H1 (cell line): ENCODE data around the gene CYP4A22. TPM values are rescaled to one million over a fixed set of nuclear protein-coding genes. Genes with fewer than 3 reads are reported as not detected.

Experiments used
- CTCF ChIA-PET: fragments of 300-600 bp; sonication (Branson Sonifier 250); formaldehyde crosslinking; loops from one replicate; lab custom pipeline; 2021; ENCODE audit not compliant: partially characterized antibody; lab: Charles Lee
- POLR2A ChIA-PET: fragments of 300-600 bp; sonication (Branson Sonifier 250); formaldehyde crosslinking; loops from one replicate; lab custom pipeline; 2021; ENCODE audit warnings: inconsistent platforms; ENCODE audit not compliant: partially characterized antibody; lab: Charles Lee
- DNase-seq, 2 experiments: peaks; one replicate each; pipeline versions ENCODE4 v3.0.0 to v3.0.0-alpha.2; 2010 to 2022; ENCODE audit warnings: low spot score in 2 of 2, low read depth in 1 of 2, mixed read lengths in 1 of 2
- FAIRE-seq: peaks from 2 replicates; lab custom pipeline; 2011; peaks lifted over from hg19 to GRCh38; lab: Jason Lieb, UNC
- H2AFZ ChIP-seq: 2 replicates; pipeline ENCODE4 v1.8.1; 2012; ENCODE audit warnings: low read length, inconsistent platforms
- H2AK5ac ChIP-seq: 2 replicates; pipeline ENCODE4 v1.6.1; 2013; ENCODE audit warnings: low read depth, low read length
- H2BK120ac ChIP-seq: replicated peaks from 2 replicates; pipeline ENCODE3; 2013; ENCODE audit warnings: low read depth, low read length, inconsistent platforms
- H2BK12ac ChIP-seq: 2 replicates; pipeline ENCODE4 v1.6.1; 2013; ENCODE audit warnings: low read depth, low read length
- H2BK15ac ChIP-seq: 2 replicates; pipeline ENCODE4 v1.6.1; 2013; ENCODE audit warnings: low read length
- H2BK20ac ChIP-seq: 2 replicates; pipeline ENCODE4 v1.6.1; 2013; ENCODE audit warnings: low read length
- H2BK5ac ChIP-seq: 2 replicates; pipeline ENCODE4 v1.6.1; 2013; ENCODE audit warnings: low read depth, low read length
- H3K14ac ChIP-seq: 2 replicates; pipeline ENCODE4 v1.6.1; 2013; ENCODE audit warnings: inconsistent platforms; ENCODE audit not compliant: insufficient read length
- H3K18ac ChIP-seq: 2 replicates; pipeline ENCODE4 v1.6.1; 2013; ENCODE audit warnings: low read length; ENCODE audit errors: extremely low read depth
- H3K23ac ChIP-seq: 2 replicates; pipeline ENCODE4 v1.6.1; 2013; ENCODE audit warnings: inconsistent platforms; ENCODE audit not compliant: insufficient read length
- H3K23me2 ChIP-seq: 2 replicates; pipeline ENCODE4 v1.6.1; 2013; ENCODE audit warnings: low read depth, low read length
- H3K27ac ChIP-seq: 2 replicates; pipeline ENCODE4 v1.6.1; 2011; ENCODE audit warnings: low read depth, low read length, inconsistent platforms
- H3K27me3 ChIP-seq, 4 experiments: replicated peaks in 1 of 4; 1 replicate in 1 of 4; 2 replicates in 3 of 4; pipeline versions ENCODE4 v1.6.1 to v1.8.1; 2011 to 2013; ENCODE audit warnings: low read length in 3 of 4, mild to moderate bottlenecking in 3 of 4, inconsistent platforms in 2 of 4, mixed read lengths in 2 of 4, moderate library complexity in 1 of 4; ENCODE audit not compliant: control insufficient read depth in 3 of 4, insufficient read depth in 3 of 4; ENCODE audit errors: extremely low read depth in 1 of 4
- H3K36me3 ChIP-seq, 4 experiments: 2 replicates each; pipeline versions ENCODE4 v1.6.1 to v1.8.1; 2011 to 2013; ENCODE audit warnings: mild to moderate bottlenecking in 4 of 4, low read length in 3 of 4, moderate library complexity in 2 of 4, control low read depth in 1 of 4, inconsistent platforms in 1 of 4; ENCODE audit not compliant: insufficient read depth in 4 of 4, control insufficient read depth in 2 of 4
- H3K4ac ChIP-seq: replicated peaks from 2 replicates; pipeline ENCODE3; 2013; ENCODE audit warnings: low read length, low read depth, mixed read lengths, inconsistent platforms; ENCODE audit not compliant: insufficient read length
- H3K4me1 ChIP-seq, 4 experiments: replicated peaks in 1 of 4; 1 replicate in 1 of 4; 2 replicates in 3 of 4; pipeline versions ENCODE4 v1.6.1 to v1.8.1; 2011 to 2013; ENCODE audit warnings: low read length in 3 of 4, inconsistent platforms in 2 of 4, mixed read lengths in 1 of 4; ENCODE audit not compliant: insufficient read depth in 4 of 4, control insufficient read depth in 3 of 4
- H3K4me2 ChIP-seq, 2 experiments: 2 replicates each; pipeline versions ENCODE4 v1.6.1 to v1.8.1; 2011 to 2013; ENCODE audit warnings: low read depth in 2 of 2, low read length in 2 of 2, control low read depth in 1 of 2, inconsistent platforms in 1 of 2, mild to moderate bottlenecking in 1 of 2; ENCODE audit not compliant: insufficient read depth in 1 of 2
- H3K4me3 ChIP-seq, 4 experiments: fragments of 200-600, 300-600 bp in 1 of 4; sonication (generic), shearing (Covaris generic), sonication (Bioruptor Twin) in 1 of 4; 2 replicates each; pipeline versions ENCODE4 v1.5.1 to v1.8.1; 2011 to 2016; ENCODE audit warnings: low read length in 4 of 4, low read depth in 3 of 4, control low read depth in 2 of 4, inconsistent platforms in 2 of 4, mild to moderate bottlenecking in 2 of 4, mixed read lengths in 1 of 4, moderate library complexity in 1 of 4; ENCODE audit not compliant: insufficient read depth in 2 of 4; ENCODE audit errors: extremely low read depth in 1 of 4
- H3K56ac ChIP-seq: replicated peaks from 2 replicates; pipeline ENCODE3; 2013; ENCODE audit warnings: low read depth, mild to moderate bottlenecking, mixed read lengths, low read length, inconsistent platforms; ENCODE audit not compliant: insufficient read length
- H3K79me1 ChIP-seq: 2 replicates; pipeline ENCODE4 v1.6.1; 2013; ENCODE audit warnings: low read depth, low read length, control low read depth
- H3K79me2 ChIP-seq, 2 experiments: 2 replicates each; pipeline versions ENCODE4 v1.6.1 to v1.8.1; 2012 to 2013; ENCODE audit warnings: low read length in 2 of 2, mild to moderate bottlenecking in 2 of 2, inconsistent platforms in 1 of 2; ENCODE audit not compliant: insufficient read depth in 2 of 2, control insufficient read depth in 1 of 2
- H3K9ac ChIP-seq, 4 experiments: replicated peaks in 1 of 4; 1 replicate in 1 of 4; 2 replicates in 3 of 4; pipeline versions ENCODE4 v1.6.1 to v1.8.1; 2011 to 2013; ENCODE audit warnings: low read depth in 3 of 4, low read length in 3 of 4, control low read depth in 2 of 4, mild to moderate bottlenecking in 2 of 4, moderate library complexity in 2 of 4, inconsistent platforms in 1 of 4; ENCODE audit errors: extremely low read depth in 1 of 4
- H3K9me3 ChIP-seq, 2 experiments: 2 replicates each; pipeline versions ENCODE4 v1.6.1 to v1.8.1; 2012 to 2013; ENCODE audit warnings: mild to moderate bottlenecking in 2 of 2, moderate library complexity in 2 of 2, control low read depth in 1 of 2, inconsistent platforms in 1 of 2, low read depth in 1 of 2, low read length in 1 of 2, mixed read lengths in 1 of 2; ENCODE audit not compliant: insufficient read depth in 2 of 2
- H4K20me1 ChIP-seq, 2 experiments: replicated peaks in 1 of 2; 2 replicates each; pipeline versions ENCODE3 to v1.8.1; 2011 to 2013; ENCODE audit warnings: inconsistent platforms in 2 of 2, low read length in 2 of 2, mild to moderate bottlenecking in 1 of 2; ENCODE audit not compliant: insufficient read depth in 2 of 2, control insufficient read depth in 1 of 2
- H4K5ac ChIP-seq: 2 replicates; pipeline ENCODE4 v1.6.1; 2013; ENCODE audit warnings: low read length, low read depth, mixed read lengths, inconsistent platforms; ENCODE audit not compliant: insufficient read length
- H4K8ac ChIP-seq: 2 replicates; pipeline ENCODE4 v1.8.0; 2013; ENCODE audit warnings: mild to moderate bottlenecking, moderate library complexity, low read length, inconsistent platforms; ENCODE audit not compliant: insufficient read depth; ENCODE audit errors: extremely low read depth
- H4K91ac ChIP-seq: replicated peaks from 2 replicates; pipeline ENCODE3; 2013; ENCODE audit warnings: low read length, mixed read lengths, inconsistent platforms; ENCODE audit not compliant: insufficient read length
- BRCA1 ChIP-seq: IDR thresholded peaks from 2 replicates; pipeline ENCODE4 v1.6.1; 2012; ENCODE audit warnings: low read depth, low read length, improper control_type of control experiment
- FOSL1 ChIP-seq: IDR thresholded peaks from 2 replicates; pipeline ENCODE4 v1.6.1; 2011; ENCODE audit warnings: mild to moderate bottlenecking, low read depth, low read length, moderate library complexity; ENCODE audit not compliant: insufficient read depth
- GABPA ChIP-seq: IDR thresholded peaks from 2 replicates; pipeline ENCODE4 v1.6.1; 2011; ENCODE audit warnings: mild to moderate bottlenecking, low read length, moderate library complexity, borderline replicate concordance; ENCODE audit not compliant: insufficient read depth
- GTF2F1 ChIP-seq: IDR thresholded peaks from 2 replicates; pipeline ENCODE4 v1.6.1; 2012; ENCODE audit warnings: low read depth, low read length, improper control_type of control experiment, borderline replicate concordance
- KDM5A ChIP-seq: fragments of 200-600 bp; IDR thresholded peaks from 2 replicates; pipeline ENCODE4 v1.7.1; 2012; ENCODE audit warnings: mild to moderate bottlenecking, low read length, inconsistent platforms, mixed read lengths
- MAFK ChIP-seq: IDR thresholded peaks from 2 replicates; pipeline ENCODE4 v1.6.1; 2012; ENCODE audit warnings: low read depth, mild to moderate bottlenecking, improper control_type of control experiment, low read length
- SIX5 ChIP-seq: IDR thresholded peaks from 2 replicates; pipeline ENCODE4 v1.6.1; 2011; ENCODE audit warnings: mild to moderate bottlenecking, low read depth, low read length
- SUZ12 ChIP-seq: fragments of 200-600 bp; sonication (generic); IDR thresholded peaks from 2 replicates; pipeline ENCODE4 v1.6.1; 2012; ENCODE audit warnings: mild to moderate bottlenecking, inconsistent platforms, low read length, moderate library complexity, mixed read lengths
- TBP ChIP-seq: IDR thresholded peaks from 2 replicates; pipeline ENCODE4 v1.6.1; 2011; ENCODE audit warnings: low read depth, low read length, improper control_type of control experiment
- WGBS, 2 experiments: shearing (Covaris generic) in 1 of 2; methylation state at CpG; one replicate each; pipeline versions ENCODE4 v1.1.6 to v1.1.7; 2013 to 2015; ENCODE audit warnings: low lambda C conversion rate in 2 of 2, mixed read lengths in 2 of 2, inconsistent platforms in 1 of 2, low coverage in 1 of 2, missing lambda C conversion rate in 1 of 2; ENCODE audit not compliant: insufficient replicate concordance in 2 of 2, insufficient coverage in 1 of 2, insufficient read length in 1 of 2; ENCODE audit errors: extremely low coverage in 1 of 2, missing lambda C conversion rate in 1 of 2; 5-methylcytosine and 5-hydroxymethylcytosine counted together
- polyA plus RNA-seq, 7 experiments: library from polyadenylated mRNA; depleted of rRNA in 3 of 7; stranded (reverse) in 5 of 7; unstranded in 2 of 7; fragments of >200 nt in 5 of 7; fragments of 200-250 nt in 2 of 7; gene quantifications; 1 replicate in 5 of 7; 2 replicates in 1 of 7; 4 replicates in 1 of 7; pipeline versions ENCODE4 v1.2.1 to v1.2.3, GENCODE V29; 2011 to 2013; ENCODE audit warnings: missing spikeins in 2 of 7, mixed read lengths in 2 of 7
- total RNA-seq: library from RNA; stranded (reverse); fragmentation: NEBNext Ultra II Directional; extraction: Animal tissue kit (Norgen Biotek cat#: 25700); gene quantifications from 2 replicates; pipeline ENCODE4 v1.2.1, GENCODE V29; 2021

The CYP4A22 gene
- total and polyA plus RNA-seq, 2 of the 8 experiments (the other 6 are each of a cell fraction or from before 2014, with no cell fraction given) = not detected

GRCh38 chr1:47184822-47185677, 47.8 kb downstream of the CYP4A22 start:
- Histone ChIP-seq H3K36me3 (no peaks in the 10 kb centered on the region), H3K79me1 (no peaks in the 10 kb centered on the region), H2BK20ac (no peak overlapping the region), H3K4me2 (no peak overlapping the region), H2BK120ac (no peak overlapping the region), H2BK15ac (no peak overlapping the region), H2BK12ac (no peak overlapping the region), H4K5ac (no peak overlapping the region), H2AK5ac (no peak overlapping the region), H3K4me3 (no peak overlapping the region), H3K27ac (no peak overlapping the region), H4K91ac (no peak overlapping the region), H3K23me2 (peaks cover 7% of the 10 kb centered on the region; the same call in 1 of the 2 replicates), H4K8ac (no peak overlapping the region), H3K56ac (no peak overlapping the region), H3K27me3 (peaks cover 0 to 10% (median 7%) of the 10 kb centered on the region in 4 experiments; a peak in 5 of 7 replicates), H3K18ac (no peak overlapping the region), H3K4ac (no peak overlapping the region), H3K9ac (no peak overlapping the region), H3K14ac (no peak overlapping the region), H4K20me1 (no peaks in the 10 kb centered on the region), H3K23ac (no peak overlapping the region), H2BK5ac (no peak overlapping the region), H3K79me2 (no peaks in the 10 kb centered on the region), H3K4me1 (peaks cover 0 to 1% (median under 1%) of the 10 kb centered on the region in 4 experiments; a peak in 4 of 7 replicates), H3K9me3 (no peaks in the 10 kb centered on the region), H2AFZ (no peak overlapping the region)
- TF ChIP-seq FOSL1 = no peak
- TF ChIP-seq BRCA1 = no peak
- no peak for TF ChIP-seq SUZ12
- no peak for TF ChIP-seq GABPA
- no peak for TF ChIP-seq MAFK
- TF ChIP-seq KDM5A = no peak
- TF ChIP-seq TBP = no peak
- no peak for TF ChIP-seq GTF2F1
- no peak for TF ChIP-seq SIX5
- WGBS, 2 experiments = 85% methylated on average over 14 of the region's 14 CpGs; no CpG with 5 or more reads in 1 of the 2 experiments
- DNase-seq (no peak), FAIRE-seq (no peak)
- CTCF ChIA-PET = interaction anchor here (0.6 to 14.4 kb wide), 8 partner anchors 7 to 204 kb away, joined by 3 to 207 read pairs (median 6); partner anchors contain the start of gene PDZK1IP1
- POLR2A ChIA-PET = no interaction called here
